ENCODE data around the gene PHEX.

Gene PHEX

DNA sequence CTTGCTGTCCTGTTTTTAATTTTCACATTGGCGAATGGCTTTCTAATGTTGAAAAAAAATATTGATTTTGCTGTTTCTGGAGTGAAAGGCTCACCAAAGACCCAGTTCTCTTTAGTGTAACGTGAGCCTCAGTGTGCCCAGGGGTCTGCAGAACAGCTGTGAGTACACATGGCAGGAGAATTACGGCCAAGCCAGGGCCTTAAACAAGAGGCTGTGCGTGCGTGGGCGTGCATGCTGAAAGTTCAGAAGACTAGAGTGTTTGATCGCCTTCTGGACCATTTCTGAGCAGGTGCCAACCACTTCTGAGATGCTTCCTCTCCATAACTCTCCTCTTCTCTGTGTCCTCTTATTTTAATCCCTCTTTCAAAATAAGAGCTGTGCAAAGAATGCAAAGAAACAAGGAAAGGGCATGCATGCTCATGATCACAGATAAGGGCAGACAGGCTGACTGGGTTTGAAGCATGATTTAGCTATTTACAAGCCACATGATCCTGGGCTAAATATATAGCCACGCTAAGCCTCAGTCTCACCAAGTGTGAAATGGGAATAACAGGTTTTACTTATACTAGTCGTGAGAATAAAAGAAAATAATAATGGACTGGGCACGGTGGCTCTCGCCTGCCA lies 9.9 kb downstream of the PHEX start:
- DNase-seq (ENCODE audit: low read depth): no peak

DNA sequence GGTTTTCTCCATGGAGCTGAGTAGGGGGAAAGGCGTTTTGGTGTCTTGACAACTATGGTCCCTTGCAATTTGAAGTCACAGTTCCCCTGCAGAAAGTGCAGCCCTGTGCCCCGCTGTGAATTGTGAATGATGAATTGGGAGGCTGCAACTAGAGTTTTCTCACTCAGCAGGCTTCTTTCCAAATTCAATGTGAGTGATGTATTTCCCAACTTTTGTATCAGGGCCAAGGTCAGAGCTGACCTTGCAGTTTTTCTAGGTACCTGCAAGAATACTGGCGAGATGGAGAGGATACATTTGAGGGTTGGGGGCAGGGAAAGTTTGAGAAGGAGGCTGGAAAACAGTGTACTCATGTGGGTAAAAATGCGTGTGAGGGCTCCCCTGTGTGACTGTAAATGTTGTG lies 11.7 kb downstream of the PHEX start:
- no peak for DNase-seq (ENCODE audit: low read depth)

DNA sequence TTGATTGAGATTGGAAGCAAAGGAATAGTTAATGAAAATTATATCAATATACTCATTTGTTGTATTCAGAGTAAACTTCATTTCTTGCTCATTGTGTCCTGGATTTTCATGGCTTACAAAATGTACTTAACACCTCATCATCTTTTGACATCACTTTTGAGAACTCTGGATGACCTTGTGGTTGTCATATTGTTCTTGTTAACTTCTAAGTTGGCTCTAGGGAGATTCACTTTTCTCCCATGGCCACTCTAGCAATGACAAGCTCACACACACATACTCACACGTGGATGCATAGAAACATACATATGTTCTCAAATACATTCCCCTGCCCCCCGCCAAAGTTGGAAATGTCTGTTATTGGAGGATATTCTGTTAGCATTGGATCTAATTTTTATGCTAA lies 15.3 kb downstream of the PHEX start:
- DNase-seq (ENCODE audit: low read depth): no peak

DNA sequence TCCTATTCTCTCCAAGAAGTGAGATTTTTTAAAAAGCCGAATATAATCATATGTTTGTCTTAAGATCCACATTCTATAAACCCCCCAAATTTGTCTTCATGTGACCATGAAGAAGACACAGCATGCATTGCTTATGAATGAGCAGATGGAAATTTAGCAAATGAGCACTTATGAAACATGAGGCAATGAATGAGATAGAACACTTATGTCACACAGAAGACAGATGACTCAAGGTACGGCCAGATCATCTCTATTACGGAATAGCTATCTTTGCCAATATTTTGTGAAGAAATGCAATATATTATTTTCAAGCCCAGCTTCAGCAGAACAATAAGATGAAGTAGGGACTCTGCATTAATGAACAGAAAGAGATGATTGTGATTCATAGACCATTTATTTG lies 21.4 kb downstream of the PHEX start:
- DNase-seq (ENCODE audit: low read depth): no peak

DNA sequence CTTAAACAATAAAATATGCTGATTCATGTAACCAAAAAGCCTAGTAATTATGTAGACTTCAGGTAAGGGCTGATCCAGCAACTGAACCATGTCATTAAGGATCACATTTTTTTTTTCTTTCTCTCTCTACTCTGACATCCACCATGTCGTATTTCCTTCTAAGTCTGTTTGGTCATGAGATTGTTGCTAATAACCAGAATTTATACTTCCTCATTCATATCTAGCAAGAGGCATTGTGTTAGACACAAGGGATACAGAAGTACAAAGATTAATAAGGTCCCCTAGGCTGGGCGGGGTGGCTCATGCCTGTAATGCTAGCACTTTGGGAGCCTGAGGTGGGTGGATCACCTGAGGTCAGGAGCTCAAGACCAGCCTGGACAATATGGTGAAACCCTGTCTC lies 24.1 kb downstream of the PHEX start:
- no peak for DNase-seq (ENCODE audit: low read depth)

DNA sequence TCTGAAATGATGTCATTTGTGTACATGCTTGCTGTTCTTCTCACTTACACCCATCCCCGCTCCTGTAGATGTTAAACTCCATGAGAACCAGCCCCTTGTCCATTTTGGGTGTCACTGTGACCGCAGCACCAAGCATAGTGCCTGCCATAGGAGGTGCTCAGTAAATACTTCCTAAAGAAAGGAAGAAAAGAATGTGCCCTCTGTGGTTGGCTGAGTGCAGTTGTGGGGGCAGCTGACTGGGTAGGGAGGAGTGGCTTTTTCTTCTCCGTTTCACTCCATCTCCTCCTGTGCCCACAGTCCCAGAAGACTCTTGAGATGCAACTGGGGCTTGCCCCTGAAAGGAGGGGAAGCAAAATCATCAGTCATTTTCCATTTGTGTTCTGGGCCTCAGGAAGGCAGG lies 25.5 kb downstream of the PHEX start:
- DNase-seq (ENCODE audit: low read depth): no peak

DNA sequence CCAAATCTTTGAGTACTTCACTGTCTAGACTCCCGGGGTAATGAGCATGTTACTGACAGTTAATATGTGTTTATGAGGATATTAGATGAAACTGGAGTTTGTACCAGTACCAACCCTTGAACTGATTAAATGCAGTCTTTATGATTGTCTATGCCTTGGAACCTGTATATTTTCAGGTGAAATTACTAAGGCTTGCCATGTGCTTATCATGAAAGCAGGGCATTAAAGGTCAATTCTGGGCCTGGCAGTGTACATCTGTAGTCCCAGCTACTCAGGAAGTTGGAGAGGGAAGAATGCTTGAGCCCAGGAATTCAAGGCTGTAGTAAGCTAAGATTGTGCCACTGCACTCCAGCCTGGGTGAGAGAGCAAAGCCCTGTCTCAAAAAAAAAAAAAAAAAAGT lies 27.6 kb downstream of the PHEX start:
- DNase-seq (ENCODE audit: low read depth): no peak

DNA sequence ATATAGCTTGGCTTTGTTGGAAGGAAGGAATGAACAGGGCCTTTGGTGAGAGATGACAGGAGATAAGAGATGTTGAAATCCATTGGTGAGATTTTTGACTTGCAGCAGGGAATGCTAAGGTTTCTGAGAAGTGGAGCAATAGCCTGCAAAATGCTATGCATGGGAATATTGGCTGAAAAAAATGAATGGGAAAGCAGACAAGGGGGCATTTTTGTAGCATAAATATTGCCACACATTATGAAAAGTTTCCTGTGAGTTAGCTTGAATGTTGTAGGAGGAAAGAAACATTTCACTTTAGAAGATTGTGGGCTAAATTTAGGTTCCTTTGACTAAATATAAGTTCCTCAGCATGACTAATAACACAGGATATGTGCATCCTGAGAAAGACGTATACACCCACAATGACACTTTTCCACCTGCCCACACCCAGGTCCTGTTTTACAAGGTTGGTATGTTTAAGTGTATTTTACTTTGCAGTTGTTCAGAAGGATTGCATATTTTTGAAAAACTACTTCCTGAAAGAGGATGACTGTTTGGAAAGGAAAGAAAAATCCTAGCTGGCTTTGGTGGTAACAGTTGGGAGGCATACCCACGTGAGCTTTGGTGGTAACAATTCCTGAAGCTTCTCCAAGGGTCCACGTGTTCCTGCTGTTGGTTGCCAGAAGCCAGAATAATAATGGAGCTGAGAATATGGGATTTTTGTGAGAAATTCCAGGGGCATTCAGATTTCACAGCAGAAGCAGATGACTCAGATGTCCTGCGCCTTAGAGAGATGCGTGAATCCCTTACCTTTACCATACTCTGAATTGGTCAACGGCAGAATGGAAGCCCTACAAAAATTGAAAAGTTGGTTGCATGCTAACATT lies 28.5 kb downstream of the PHEX start:
- no peak for DNase-seq (ENCODE audit: low read depth)

DNA sequence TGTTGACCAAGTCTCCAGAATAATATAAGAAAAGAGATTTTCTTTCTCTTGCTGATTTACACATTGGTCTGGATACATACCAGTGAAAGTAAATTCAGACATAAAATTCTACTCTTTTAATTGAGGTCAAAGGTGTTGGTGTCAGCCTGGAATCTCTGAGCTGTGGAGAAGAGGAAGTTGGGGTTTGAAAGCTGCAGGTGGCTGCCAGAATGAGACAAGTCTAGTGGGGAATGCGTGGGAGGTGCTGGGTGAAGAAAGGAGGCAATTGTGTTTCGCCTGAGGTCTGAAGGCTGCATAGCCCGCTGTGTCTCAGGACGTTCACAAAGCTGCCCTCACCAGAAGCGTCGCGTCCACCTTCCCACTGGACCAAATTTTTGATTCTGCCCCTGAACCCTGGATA lies 31.2 kb downstream of the PHEX start:
- DNase-seq (ENCODE audit: low read depth): no peak

DNA sequence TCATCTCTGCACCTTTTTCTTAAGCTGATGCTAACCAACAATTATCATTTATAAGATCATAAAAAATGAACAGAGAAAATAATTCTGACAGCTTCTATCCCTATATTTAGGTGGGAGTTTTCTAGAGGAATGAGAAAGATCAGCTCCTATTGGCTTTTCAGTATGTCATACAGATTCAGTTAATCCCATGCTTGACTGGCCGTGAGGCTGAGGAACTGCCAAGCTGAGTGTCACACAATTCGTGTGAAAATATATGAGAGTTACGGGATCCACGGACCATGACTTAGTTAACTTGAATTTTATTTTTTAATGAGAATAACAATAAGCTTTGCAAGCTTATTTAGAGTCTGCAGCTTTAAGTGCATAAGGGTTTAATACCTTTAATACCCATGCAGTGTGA lies 37.5 kb downstream of the PHEX start:
- DNase-seq (ENCODE audit: low read depth): no peak

DNA sequence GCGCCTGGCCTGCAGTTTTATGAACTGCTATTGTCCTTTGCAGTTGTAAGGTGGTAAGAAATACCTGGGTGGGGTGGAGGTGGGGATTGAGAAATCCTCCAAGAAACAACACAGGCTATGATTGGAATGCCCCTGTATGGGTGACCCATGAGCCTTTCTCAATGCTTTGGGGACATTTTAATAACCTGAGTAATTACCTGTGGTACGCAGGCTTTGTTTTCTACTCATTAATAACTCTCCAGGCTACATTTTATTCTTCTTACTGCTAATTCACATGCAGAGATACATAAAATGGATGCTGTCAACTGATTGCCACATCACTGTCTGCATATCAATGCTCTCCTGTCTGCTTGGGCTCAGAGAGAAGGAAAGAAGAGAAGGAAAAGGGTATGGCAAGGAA lies 41.8 kb downstream of the PHEX start:
- no peak for DNase-seq (ENCODE audit: low read depth)

DNA sequence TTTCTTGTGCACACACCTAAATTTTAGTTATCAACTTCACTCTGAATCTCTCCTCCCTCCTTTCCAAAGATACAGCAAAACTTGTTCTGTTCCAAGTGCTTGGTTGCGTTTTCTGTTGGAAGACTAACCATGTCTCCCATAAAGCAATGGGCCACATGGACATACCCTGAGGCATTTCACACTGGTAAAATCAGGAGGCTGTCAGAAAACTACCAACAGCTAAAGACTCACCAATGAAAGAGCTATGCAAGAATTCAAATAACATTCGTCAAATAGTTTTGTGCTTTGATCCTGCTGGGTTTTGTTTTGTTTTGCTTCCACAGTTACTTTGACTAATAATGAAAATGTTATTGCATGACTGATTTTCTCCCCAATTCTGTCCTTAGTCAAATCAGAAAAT lies 46.0 kb downstream of the PHEX start:
- DNase-seq (ENCODE audit: low read depth): no peak

DNA sequence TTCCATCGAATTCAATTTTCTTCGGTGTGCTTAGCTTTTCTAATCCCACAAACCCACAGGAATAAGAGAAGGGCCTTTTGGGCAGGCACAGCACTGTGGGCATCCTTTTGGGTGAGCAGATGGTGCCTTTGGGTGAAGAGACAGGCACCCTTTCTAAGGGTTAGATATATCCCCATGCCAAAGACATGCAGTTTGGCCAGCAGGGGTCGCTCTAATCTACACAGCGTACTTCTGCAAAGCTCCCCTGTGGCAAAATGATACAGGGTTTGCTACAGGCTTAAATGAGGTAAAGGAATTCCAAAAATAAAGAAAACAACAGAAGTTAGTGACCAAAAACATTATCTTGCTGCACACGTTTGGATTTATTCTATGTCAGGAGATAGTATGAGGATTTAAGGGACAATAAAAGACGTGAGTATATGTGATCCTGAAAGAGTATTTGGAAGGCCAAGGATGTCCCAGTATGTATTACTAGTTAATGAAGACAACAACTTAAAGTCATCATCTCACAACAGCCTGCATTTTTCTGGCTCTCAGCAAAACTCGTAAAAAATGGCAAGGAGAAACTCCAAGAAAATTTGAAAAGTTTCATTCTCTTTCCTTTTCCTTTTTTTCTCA lies 49.5 kb downstream of the PHEX start:
- DNase-seq (ENCODE audit: low read depth): peak; percentile 11

DNA sequence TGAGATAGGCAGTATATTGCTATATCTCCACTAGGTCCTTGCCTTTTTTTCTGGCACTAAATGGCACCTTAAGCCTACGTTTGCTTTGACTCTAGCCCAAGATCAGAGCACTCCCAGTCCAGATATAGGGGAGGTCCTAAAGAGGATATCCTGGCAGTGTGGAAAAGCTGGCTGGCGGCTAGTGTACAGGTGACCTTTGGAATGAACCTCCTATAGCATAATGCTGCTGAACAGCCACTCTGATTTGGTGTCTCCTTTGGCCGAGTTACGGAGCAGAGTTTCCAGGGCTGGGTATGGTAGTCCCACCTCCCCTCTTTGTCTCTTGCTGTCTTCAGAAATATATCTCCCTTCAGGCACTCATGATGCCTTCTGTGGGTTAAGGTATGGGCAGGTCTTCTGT lies 53.9 kb downstream of the PHEX start:
- DNase-seq (ENCODE audit: low read depth): no peak

DNA sequence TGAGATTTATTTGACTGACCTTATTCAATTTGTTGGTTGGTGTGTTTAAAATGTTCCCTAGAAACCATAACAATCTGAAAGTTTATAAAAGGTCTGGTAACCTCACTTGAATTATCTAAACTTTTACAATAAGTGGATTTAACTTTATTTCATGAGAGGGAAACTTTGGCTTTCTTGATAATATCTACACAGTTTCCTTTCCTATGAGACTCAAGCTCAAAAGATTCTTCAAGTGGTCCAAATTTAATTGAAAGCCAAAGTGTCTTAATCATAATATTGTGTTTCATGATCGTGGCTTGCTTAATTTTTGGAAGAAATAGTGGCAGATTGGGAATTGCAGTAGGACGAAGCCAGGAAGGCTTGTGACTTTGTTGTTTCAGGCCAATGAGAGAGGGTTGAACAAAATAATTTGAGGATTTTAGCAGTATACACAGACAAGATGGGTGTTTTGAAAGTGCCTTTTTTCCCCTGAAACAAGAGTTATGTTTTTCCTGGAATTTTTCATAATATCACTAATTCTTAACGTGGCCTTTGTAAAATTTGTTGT lies 55.0 kb downstream of the PHEX start:
- DNase-seq (ENCODE audit: low read depth): no peak

DNA sequence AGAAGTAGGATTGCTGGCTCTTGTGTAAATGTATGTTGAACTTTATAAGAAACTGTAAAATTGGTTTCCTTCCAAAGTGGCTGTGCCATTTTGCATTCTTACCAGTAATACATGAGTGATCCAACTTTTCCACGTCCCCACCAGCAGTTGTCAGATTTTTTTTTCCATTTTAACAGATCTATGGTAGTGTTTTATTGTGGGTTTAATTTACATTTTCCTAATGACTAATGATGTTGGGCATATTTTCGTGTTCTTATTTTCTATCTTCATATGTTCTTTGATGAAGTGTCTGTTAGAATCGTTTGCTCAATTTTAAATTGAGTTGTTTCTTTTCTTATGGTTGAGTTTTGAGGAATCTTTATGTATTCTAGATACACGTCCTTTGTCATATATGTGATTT lies 56.2 kb downstream of the PHEX start:
- no peak for DNase-seq (ENCODE audit: low read depth)

DNA sequence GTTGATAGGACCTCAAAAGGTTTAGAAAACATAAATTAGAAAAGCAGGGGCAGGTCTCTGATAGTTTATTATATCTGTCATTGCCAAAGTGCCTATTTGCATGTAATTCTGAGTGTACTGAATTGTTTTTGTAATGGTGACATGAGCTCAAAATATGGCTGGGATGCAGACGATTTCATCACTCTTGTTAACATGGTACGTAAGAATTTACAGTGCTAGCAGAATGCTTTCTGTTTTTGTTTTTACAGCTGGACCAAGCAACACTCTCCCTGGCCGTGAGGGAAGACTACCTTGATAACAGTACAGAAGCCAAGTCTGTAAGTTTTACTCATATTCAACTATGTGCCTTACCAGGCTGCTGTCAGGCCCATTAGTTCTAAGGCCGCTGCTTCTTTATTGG lies 58.1 kb downstream of the PHEX start:
- DNase-seq (ENCODE audit: low read depth): no peak

DNA sequence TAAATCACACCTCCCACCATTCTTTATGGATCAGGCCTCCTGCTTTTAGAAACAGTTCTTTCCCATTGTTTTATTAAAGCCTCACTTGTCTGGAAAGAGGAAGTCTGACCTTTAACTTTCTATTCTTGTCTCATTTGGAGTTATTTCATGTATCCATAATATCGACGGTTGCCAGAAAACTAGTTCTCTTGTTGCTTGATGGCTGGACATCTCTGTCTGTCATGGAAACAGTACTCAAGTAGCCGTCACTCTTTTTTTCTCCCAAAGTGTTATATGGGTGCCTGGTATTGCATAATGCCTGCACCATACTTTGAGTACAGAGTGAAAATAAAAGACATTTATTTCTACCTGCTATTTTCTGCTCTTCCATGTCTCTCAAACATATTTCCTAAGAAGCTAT lies 61.4 kb downstream of the PHEX start:
- no peak for DNase-seq (ENCODE audit: low read depth)

DNA sequence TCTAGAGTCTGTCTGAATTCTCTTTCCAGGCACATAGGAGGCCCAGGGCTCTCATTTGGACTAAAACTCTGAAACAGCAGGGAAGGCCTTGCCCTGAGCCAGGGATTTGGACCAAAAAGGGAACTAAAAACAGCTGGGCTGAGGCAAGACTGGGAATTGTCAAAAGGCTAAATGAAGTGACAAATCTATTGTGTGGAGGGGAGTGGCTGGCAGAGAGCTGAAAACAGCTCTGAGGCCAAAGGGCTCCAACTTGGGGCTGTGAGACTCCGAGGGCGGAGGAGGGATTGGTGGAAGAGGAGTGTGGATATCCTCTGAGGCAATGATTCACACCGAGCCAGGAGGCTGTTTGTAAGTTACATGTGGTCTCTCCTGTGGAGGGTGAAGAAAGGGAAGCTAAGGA lies 63.2 kb downstream of the PHEX start:
- DNase-seq (ENCODE audit: low read depth): no peak

DNA sequence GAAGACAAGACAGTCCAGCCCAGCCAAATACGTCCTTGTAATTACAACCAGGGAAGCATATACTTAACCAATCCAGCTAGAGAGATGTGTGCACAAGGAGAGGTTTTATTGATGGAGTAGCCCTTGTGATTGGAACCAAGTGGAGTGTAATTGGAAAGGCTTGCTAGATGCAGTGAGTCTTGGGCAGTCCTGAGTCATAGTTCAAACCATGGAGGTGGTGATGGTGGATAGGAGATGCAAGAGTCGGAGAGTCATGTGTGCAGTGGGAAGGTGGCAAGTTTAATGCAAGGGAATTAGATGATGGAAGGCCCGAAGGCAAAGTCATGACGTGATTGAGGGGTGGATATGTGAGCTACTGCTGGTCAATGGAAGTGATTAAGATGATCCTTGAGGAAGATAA lies 63.7 kb downstream of the PHEX start:
- no peak for DNase-seq (ENCODE audit: low read depth)

DNA sequence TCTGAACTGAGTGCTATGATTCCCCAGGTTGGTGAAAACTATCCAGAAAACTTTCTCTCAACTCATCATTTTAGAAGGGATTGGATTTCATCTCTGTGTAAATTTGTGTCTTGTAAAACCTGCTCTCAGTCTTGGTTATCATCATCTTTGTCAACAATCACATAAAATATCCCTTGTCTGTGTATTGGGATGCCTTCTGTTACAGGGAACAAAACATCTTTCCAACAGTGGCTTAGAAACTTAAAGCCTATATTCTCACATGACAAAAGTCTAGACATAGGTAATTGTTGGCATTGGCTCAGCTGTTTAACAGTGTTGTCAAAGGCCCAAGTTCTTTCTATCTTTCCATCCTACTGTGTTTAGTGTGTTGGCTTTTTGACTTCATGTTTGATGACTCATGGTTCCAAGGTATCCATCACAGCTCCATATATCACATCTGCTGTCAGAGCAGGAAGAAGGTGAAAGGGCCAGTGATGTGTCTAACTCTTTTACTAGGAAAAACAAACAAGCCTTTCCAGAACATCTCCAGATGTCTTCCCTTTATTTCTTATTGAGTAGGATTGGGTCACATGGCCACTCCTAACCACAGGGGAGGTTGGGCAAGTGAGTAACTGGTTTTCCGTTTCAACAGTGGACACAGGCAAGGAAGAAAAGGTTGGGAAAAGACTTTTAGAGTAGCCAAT lies 65.0 kb downstream of the PHEX start:
- DNase-seq (ENCODE audit: low read depth): no peak

DNA sequence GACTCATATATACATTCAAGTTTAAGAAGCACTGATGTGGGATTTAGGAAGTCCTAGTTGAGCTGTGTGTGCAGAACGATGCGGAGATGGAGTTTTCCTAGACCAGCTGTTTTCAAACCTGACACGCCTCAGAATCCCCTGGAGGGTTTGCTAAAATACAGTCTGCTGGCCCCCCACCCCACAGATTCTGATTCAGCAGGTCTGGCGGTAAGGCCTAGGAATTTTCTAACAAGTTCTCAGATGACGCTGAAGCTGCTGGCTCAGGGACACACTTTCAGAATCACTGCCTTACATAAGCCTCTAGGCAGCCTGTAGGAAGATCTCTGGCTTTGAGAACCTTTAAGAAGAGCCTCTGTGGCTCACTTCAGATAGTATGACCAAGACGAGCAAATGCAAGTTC lies 73.1 kb downstream of the PHEX start:
- DNase-seq (ENCODE audit: low read depth): no peak

DNA sequence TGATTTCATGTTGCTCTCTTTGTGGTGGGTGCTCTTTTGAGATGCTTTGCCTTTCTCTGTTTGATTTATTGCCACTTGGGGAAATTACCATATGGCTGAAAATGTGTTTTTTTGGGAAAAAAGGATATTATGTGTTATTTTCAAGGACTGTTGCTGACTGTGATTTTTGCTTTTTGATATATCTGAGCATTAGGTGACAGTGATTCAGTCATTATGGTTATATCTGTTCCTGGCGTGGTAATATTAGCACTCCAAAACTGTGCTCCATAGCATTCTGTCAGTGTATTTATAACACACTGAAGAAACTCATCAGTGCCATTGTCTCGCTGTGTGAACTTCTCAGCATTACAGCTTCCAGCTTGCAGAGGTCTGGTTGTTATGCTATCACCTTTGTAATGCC lies 73.8 kb downstream of the PHEX start:
- DNase-seq (ENCODE audit: low read depth): no peak

All from activated T-helper 1 cell treated with Interleukin-2 at 50 U/mL for 16 hours (primary cell).